HCT116 (cell line): ENCODE results near the gene KDM7A. TPM values are rescaled to one million over a fixed set of nuclear protein-coding genes. Genes with fewer than 3 reads are reported as not detected.

Experiments used
- ATAC-seq: fragments of 200-7000 bp; cut with Tn5 transposase; 2 replicates; pipeline ENCODE4 v1.9.1; 2020; ENCODE audit warnings: mild to moderate bottlenecking, moderate library complexity
- BruUV-seq: library from RNA; stranded (reverse); fragments of 400-500 nt; replicated peaks from 2 replicates; lab custom pipeline; 2021; lab: Mats Ljungman, UMichigan
- CTCF ChIA-PET: fragments of 300-600 bp; sonication (Branson Sonifier 250); formaldehyde crosslinking; loops from one replicate; lab custom pipeline; 2021; ENCODE audit warnings: antibody characterized with exemption; lab: Charles Lee
- POLR2A ChIA-PET: fragments of 300-600, 350-600 bp; sonication (Branson Sonifier 250); formaldehyde crosslinking; loops from one replicate; lab custom pipeline; 2021; ENCODE audit warnings: antibody characterized with exemption; lab: Charles Lee
- RAD21 ChIA-PET, 2 experiments: fragments of 300-600 bp; sonication (Branson Sonifier 250); formaldehyde crosslinking; loops; one replicate each; lab custom pipeline; 2023; ENCODE audit warnings: low total read pairs in 2 of 2; ENCODE audit not compliant: uncharacterized antibody in 2 of 2, unreplicated experiment in 2 of 2, low non-redundant PET in 1 of 2; lab: Charles Lee
- DNase-seq: peaks from one replicate; pipeline ENCODE4 v3.0.0-alpha.2; 2010; ENCODE audit warnings: low read depth, low spot score
- H2AFZ ChIP-seq: fragments of 200-600 bp; shearing (Covaris generic), sonication (generic); 2 replicates; pipeline ENCODE4 v1.6.1; 2017; ENCODE audit warnings: low read depth, mixed run types, mixed read lengths, antibody characterized with exemption, low read length; ENCODE audit not compliant: poor library complexity, severe bottlenecking
- H3K27ac ChIP-seq: 2 replicates; pipeline ENCODE4 v1.5.1; 2012; ENCODE audit warnings: low read depth, low read length
- H3K27me3 ChIP-seq: fragments of 200-600 bp; sonication (generic); 2 replicates; pipeline ENCODE4 v1.6.1; 2016; ENCODE audit warnings: mixed run types, low read length, mixed read lengths; ENCODE audit not compliant: insufficient read depth
- H3K36me3 ChIP-seq, 2 experiments: fragments of 200-500 bp in 1 of 2; fragments of 200-600 bp in 1 of 2; sonication (Bioruptor generic) in 1 of 2; sonication (generic) in 1 of 2; 2 replicates each; pipeline versions ENCODE4 v1.5.1 to v1.6.1; 2014 to 2016; ENCODE audit warnings: low read length in 2 of 2, inconsistent platforms in 1 of 2, mixed read lengths in 1 of 2, mixed run types in 1 of 2; ENCODE audit not compliant: insufficient read depth in 2 of 2, control insufficient read depth in 1 of 2
- H3K4me1 ChIP-seq, 2 experiments: fragments of 200-600 bp in 1 of 2; sonication (generic) in 1 of 2; 2 replicates each; pipeline versions ENCODE4 v1.5.1 to v1.6.1; 2012 to 2017; ENCODE audit warnings: low read length in 2 of 2, inconsistent platforms in 1 of 2, mild to moderate bottlenecking in 1 of 2, mixed read lengths in 1 of 2, mixed run types in 1 of 2, moderate library complexity in 1 of 2; ENCODE audit not compliant: insufficient read depth in 2 of 2, control insufficient read depth in 1 of 2
- H3K4me2 ChIP-seq: fragments of 200-600 bp; sonication (generic); 2 replicates; pipeline ENCODE4 v1.6.1; 2017; ENCODE audit warnings: mixed run types, low read length, mixed read lengths
- H3K4me3 ChIP-seq, 2 experiments: fragments of 200-600 bp in 1 of 2; sonication (generic) in 1 of 2; replicated peaks in 1 of 2; 2 replicates each; pipeline ENCODE4 v1.5.1; 2011 to 2016; ENCODE audit warnings: low read length in 2 of 2, control low read depth in 1 of 2, low read depth in 1 of 2, mild to moderate bottlenecking in 1 of 2, mixed read lengths in 1 of 2, mixed run types in 1 of 2
- H3K79me2 ChIP-seq: fragments of 200-600 bp; sonication (generic); 2 replicates; pipeline ENCODE4 v1.6.1; 2017; ENCODE audit warnings: mild to moderate bottlenecking, mixed run types, low read length, moderate library complexity, mixed read lengths; ENCODE audit not compliant: insufficient read depth
- H3K9ac ChIP-seq: fragments of 200-600 bp; sonication (generic); 2 replicates; pipeline ENCODE4 v1.6.1; 2016; ENCODE audit warnings: low read length, mixed read lengths
- H3K9me2 ChIP-seq: fragments of 200-600 bp; sonication (generic), shearing (Covaris generic); 2 replicates; pipeline ENCODE4 v1.6.1; 2017; ENCODE audit warnings: mixed run types, mild to moderate bottlenecking, moderate library complexity; ENCODE audit not compliant: insufficient read depth
- H3K9me3 ChIP-seq, 2 experiments: fragments of 200-500 bp in 1 of 2; fragments of 200-600 bp in 1 of 2; sonication (Bioruptor generic) in 1 of 2; sonication (generic) in 1 of 2; 2 replicates each; pipeline ENCODE4 v1.6.1; 2014 to 2017; ENCODE audit warnings: low read length in 2 of 2, mixed read lengths in 2 of 2, inconsistent platforms in 1 of 2, low read depth in 1 of 2, mild to moderate bottlenecking in 1 of 2, mixed run types in 1 of 2, moderate library complexity in 1 of 2; ENCODE audit not compliant: control insufficient read depth in 1 of 2, insufficient read depth in 1 of 2
- H4K20me1 ChIP-seq: fragments of 200-600 bp; sonication (generic), shearing (Covaris generic); 2 replicates; pipeline ENCODE4 v1.6.1; 2017; ENCODE audit warnings: mixed run types, mild to moderate bottlenecking, moderate library complexity; ENCODE audit not compliant: insufficient read depth
- ATF3 ChIP-seq: IDR thresholded peaks from 2 replicates; pipeline ENCODE4 v1.6.1; 2012
- CBX3 ChIP-seq: IDR thresholded peaks from 2 replicates; pipeline ENCODE4 v1.6.1; 2012; ENCODE audit warnings: low read depth
- CEBPB ChIP-seq: IDR thresholded peaks from 2 replicates; pipeline ENCODE4 v1.6.1; 2012; ENCODE audit warnings: low read depth
- CTCF ChIP-seq, 3 experiments: fragments of 200-600 bp in 1 of 3; sonication (generic) in 1 of 3; IDR thresholded peaks in 2 of 3; conservative IDR thresholded peaks in 1 of 3; 2 replicates each; pipeline ENCODE4 v1.5.1; 2012 to 2017; ENCODE audit warnings: low read depth in 2 of 3, low read length in 2 of 3, antibody characterized with exemption in 1 of 3, borderline replicate concordance in 1 of 3, control low read depth in 1 of 3, mild to moderate bottlenecking in 1 of 3, mixed read lengths in 1 of 3, mixed run types in 1 of 3, moderate library complexity in 1 of 3; ENCODE audit not compliant: insufficient read depth in 1 of 3
- ELF1 ChIP-seq: IDR thresholded peaks from 2 replicates; pipeline ENCODE4 v1.6.1; 2012; ENCODE audit warnings: low read depth, borderline replicate concordance
- EZH2 ChIP-seq: fragments of 200-600 bp; sonication (generic); IDR thresholded peaks from 2 replicates; pipeline ENCODE4 v1.6.1; 2017; ENCODE audit warnings: antibody characterized with exemption, mixed run types
- FOSL1 ChIP-seq: IDR thresholded peaks from 2 replicates; pipeline ENCODE4 v1.6.1; 2012; ENCODE audit warnings: low read depth
- MAX ChIP-seq: IDR thresholded peaks from 2 replicates; pipeline ENCODE4 v1.6.1; 2012
- RAD21 ChIP-seq: IDR thresholded peaks from 2 replicates; pipeline ENCODE4 v1.6.1; 2012; ENCODE audit warnings: low read depth, mild to moderate bottlenecking
- REST ChIP-seq: IDR thresholded peaks from 2 replicates; pipeline ENCODE4 v1.6.1; 2012; ENCODE audit warnings: low read depth
- SIN3A ChIP-seq: IDR thresholded peaks from 2 replicates; pipeline ENCODE4 v1.6.1; 2012; ENCODE audit warnings: low read depth
- SP1 ChIP-seq: IDR thresholded peaks from 2 replicates; pipeline ENCODE4 v1.6.1; 2012; ENCODE audit warnings: low read depth
- TCF7L2 ChIP-seq: IDR thresholded peaks from 2 replicates; pipeline ENCODE4 v1.7.0; 2011; ENCODE audit warnings: borderline replicate concordance, inconsistent platforms; ENCODE audit not compliant: insufficient read depth, insufficient read length; ENCODE audit errors: extremely low read depth
- ZFX ChIP-seq: fragments of 450-650 bp; IDR thresholded peaks from 2 replicates; pipeline ENCODE4 v1.6.1; 2017
- ZNF274 ChIP-seq: fragments of 200-500 bp; sonication (Bioruptor generic); IDR thresholded peaks from 2 replicates; pipeline ENCODE4 v1.6.1; 2014; ENCODE audit warnings: mild to moderate bottlenecking, low read depth, low read length, inconsistent platforms
- intact Hi-C: fragments of 100-400 bp; cut with micrococcal nuclease; formaldehyde crosslinking; loops from 2 replicates; pipeline ENCODE4 v1.10.0; 2022
- total RNA-seq: library from RNA; stranded (reverse); gene quantifications from one replicate; pipeline ENCODE4 v1.2.1, GENCODE V29; 2021; ENCODE audit not compliant: unreplicated experiment

The KDM7A gene
- total RNA-seq, 1 experiment from 2014 or later, result 11.6 TPM

- no peak overlapping the region; a peak in 1 of 4 replicates for H3K4me3 ChIP-seq
- H4K20me1 ChIP-seq, result no peaks in the 10 kb centered on the region
- H3K9me3 ChIP-seq, result no peaks in the 10 kb centered on the region
- H3K9ac ChIP-seq, result no peak overlapping the region
- ChIA-PET POLR2A (no interaction called here), RAD21 (no interaction called here), CTCF (no interaction called here)
- DNase-seq (no peak), ATAC-seq (no peak)
- H3K27ac ChIP-seq, result no peak overlapping the region
- H3K4me2 ChIP-seq, result peak overlapping the region; percentile 92
- intact Hi-C loops, result loop anchor here (5.0 kb wide), 1 partner anchor 116 kb away; the partner anchor contains the start of gene KDM7A
- peaks cover 12% of the 10 kb centered on the region; the same call in 1 of the 2 replicates for H3K79me2 ChIP-seq
- H3K9me2 ChIP-seq, result no peaks in the 10 kb centered on the region
- H2AFZ ChIP-seq, result no peak overlapping the region
- 0 out of 4 replicates have a peak, but pooled peaks cover 0 to 3% of the 10 kb centered on the region in 2 experiments for H3K36me3 ChIP-seq
- no peaks in the 10 kb centered on the region for H3K27me3 ChIP-seq
- TSS peak; percentile 38 for BruUV-seq
- no peak for TF ChIP-seq ATF3
- no peak for TF ChIP-seq TCF7L2
- no peak for TF ChIP-seq FOSL1
- no peak for TF ChIP-seq MAX
- TF ChIP-seq SIN3A, result no peak
- no peak for TF ChIP-seq REST
- TF ChIP-seq SP1, result no peak
- TF ChIP-seq ZFX, result no peak
- TF ChIP-seq EZH2, result no peak
- no peak for TF ChIP-seq RAD21
- no peak for TF ChIP-seq CTCF (IDR thresholded peaks at IDR 0.05 in 2 of 3, conservative IDR thresholded peaks at IDR 0.05 in 1 of 3; ENCODE audit: borderline replicate concordance in 1 of 3, insufficient read depth in 1 of 3, low read depth in 2 of 3, low read length in 2 of 3)
- no peak for TF ChIP-seq ZNF274
- no peak for TF ChIP-seq CEBPB
- no peak for TF ChIP-seq ELF1
- no peak for TF ChIP-seq CBX3
- H3K4me1 ChIP-seq, result peaks cover 25 to 54% of the 10 kb centered on the region in 2 experiments
Measured at GRCh38 chr7:140060788-140061606, 115.8 kb downstream of the KDM7A start.
